ENCODE results near the gene ILF2. TPM values are rescaled to one million over a fixed set of nuclear protein-coding genes. Genes with fewer than 3 reads are reported as not detected.
A peak's percentile ranks its signal among the peaks of the same experiment; 100 is the strongest.

Gene ILF2
- total and polyA plus RNA-seq, 3 experiments from 2014 or later: 126 to 394 (median 379) TPM

- no peaks in the 10 kb centered on the region for H3K9me3 Mint-ChIP-seq
- H3K9me3 ChIP-seq (ENCODE audit: low read length): no peaks in the 10 kb centered on the region
- H3K27ac ChIP-seq (ENCODE audit: low read depth, low read length): no peak overlapping the region
- no peaks in the 10 kb centered on the region for H3K27me3 ChIP-seq (ENCODE audit: insufficient read depth, low read length, poor library complexity, severe bottlenecking)
- no peak overlapping the region for H3K27ac Mint-ChIP-seq
- no peak overlapping the region for H3K4me3 ChIP-seq (ENCODE audit: low read length)
- ChIA-PET POLR2A (no interaction called here), CTCF (no interaction called here)
- no peak overlapping the region for H3K4me3 Mint-ChIP-seq
- peaks cover 0 to 6% of the 10 kb centered on the region in 2 donors for H3K27me3 Mint-ChIP-seq
- H3K36me3 ChIP-seq (ENCODE audit: insufficient read depth, low read length): no peaks in the 10 kb centered on the region
- peaks cover 0 to 4% (median 0%) of the 10 kb centered on the region in 3 donors for H3K4me1 Mint-ChIP-seq
- H3K36me3 Mint-ChIP-seq: no peaks in the 10 kb centered on the region
- no peaks in the 10 kb centered on the region for H3K4me1 ChIP-seq (ENCODE audit: insufficient read depth, low read length)
- DNase-seq: peak in 2 of 5 donors; percentile 57 to 61
Measured at GRCh38 chr1:153617663-153618062, 53.1 kb downstream of the ILF2 start.

- no peaks in the 10 kb centered on the region for H3K36me3 Mint-ChIP-seq
- H3K9me3 ChIP-seq (ENCODE audit: low read length): no peaks in the 10 kb centered on the region
- POLR2A ChIA-PET: no interaction called here
Measured at GRCh38 chr1:153616917-153617311, 53.9 kb downstream of the ILF2 start.

GRCh38 chr1:153616144-153616916, 54.5 kb downstream of the ILF2 start, which contains the start of gene S100A14:
Gene S100A14 (minus strand): TSS chr1:153616325. CDS start chr1:153615858, 467 bp downstream.
- H3K4me3 Mint-ChIP-seq: no peak within 1 kb of the TSS
- H3K4me3 ChIP-seq (ENCODE audit: low read length): no peak within 1 kb of the TSS
- no peaks in the 10 kb centered on the region for H3K9me3 ChIP-seq (ENCODE audit: low read length)
- peak within 1 kb of the TSS in 2 of 8 donors; percentile 23 to 24 for H3K27ac Mint-ChIP-seq
- no peaks in the 10 kb centered on the region for H3K4me1 ChIP-seq (ENCODE audit: insufficient read depth, low read length)
- no peaks in the 10 kb centered on the region for H3K36me3 Mint-ChIP-seq
- H3K27me3 Mint-ChIP-seq: peaks cover 0 to 6% of the 10 kb centered on the region in 2 donors
- H3K27ac ChIP-seq (ENCODE audit: low read depth, low read length): no peak within 1 kb of the TSS
- H3K27me3 ChIP-seq (ENCODE audit: insufficient read depth, low read length, poor library complexity, severe bottlenecking): no peaks in the 10 kb centered on the region
- POLR2A ChIA-PET: no interaction called here
- peaks cover 0 to 4% (median 0%) of the 10 kb centered on the region in 3 donors for H3K4me1 Mint-ChIP-seq
- H3K36me3 ChIP-seq (ENCODE audit: insufficient read depth, low read length): no peaks in the 10 kb centered on the region
- CTCF ChIA-PET: no interaction called here
- H3K9me3 Mint-ChIP-seq: no peaks in the 10 kb centered on the region
- DNase-seq: no peak

More at GRCh38 chr1:153616917-153617311, 53.9 kb downstream of the ILF2 start:
- Mint-ChIP-seq H3K4me1 (peaks cover 0 to 4% (median 0%) of the 10 kb centered on the region in 3 donors), H3K27ac (no peak overlapping the region), H3K4me3 (no peak overlapping the region), H3K27me3 (peaks cover 0 to 6% of the 10 kb centered on the region in 2 donors), H3K9me3 (no peaks in the 10 kb centered on the region)
- Histone ChIP-seq H3K4me3 (ENCODE audit: low read length) (no peak overlapping the region), H3K4me1 (ENCODE audit: insufficient read depth, low read length) (no peaks in the 10 kb centered on the region), H3K27ac (ENCODE audit: low read depth, low read length) (no peak overlapping the region), H3K27me3 (ENCODE audit: insufficient read depth, low read length, poor library complexity, severe bottlenecking) (no peaks in the 10 kb centered on the region), H3K36me3 (ENCODE audit: insufficient read depth, low read length) (no peaks in the 10 kb centered on the region)
- CTCF ChIA-PET: no interaction called here
- DNase-seq: no peak

GRCh38 chr1:153615406-153615805, 55.4 kb downstream of the ILF2 start:
- H3K27ac ChIP-seq (ENCODE audit: low read depth, low read length): no peak overlapping the region
- no peaks in the 10 kb centered on the region for H3K4me1 ChIP-seq (ENCODE audit: insufficient read depth, low read length)
- no peak overlapping the region for H3K4me3 Mint-ChIP-seq
- ChIA-PET POLR2A (no interaction called here), CTCF (no interaction called here)
- no peaks in the 10 kb centered on the region for H3K9me3 Mint-ChIP-seq
- no peaks in the 10 kb centered on the region for H3K36me3 Mint-ChIP-seq
- peaks cover 0 to 6% of the 10 kb centered on the region in 2 donors for H3K27me3 Mint-ChIP-seq
- no peak overlapping the region for H3K4me3 ChIP-seq (ENCODE audit: low read length)
- DNase-seq: no peak
- H3K9me3 ChIP-seq (ENCODE audit: low read length): no peaks in the 10 kb centered on the region
- no peaks in the 10 kb centered on the region for H3K36me3 ChIP-seq (ENCODE audit: insufficient read depth, low read length)
- H3K27ac Mint-ChIP-seq: peak overlapping the region in 1 of 8 donors; percentile 23
- peaks cover 0 to 4% (median 0%) of the 10 kb centered on the region in 3 donors for H3K4me1 Mint-ChIP-seq
- no peaks in the 10 kb centered on the region for H3K27me3 ChIP-seq (ENCODE audit: insufficient read depth, low read length, poor library complexity, severe bottlenecking)

GRCh38 chr1:153614906-153615305, 55.9 kb downstream of the ILF2 start:
- POLR2A ChIA-PET: no interaction called here
- Mint-ChIP-seq H3K4me1 (peaks cover 0 to 4% (median 0%) of the 10 kb centered on the region in 3 donors), H3K36me3 (no peaks in the 10 kb centered on the region), H3K9me3 (no peaks in the 10 kb centered on the region), H3K27me3 (peaks cover 0 to 6% of the 10 kb centered on the region in 2 donors), H3K27ac (peak overlapping the region in 1 of 8 donors; percentile 44), H3K4me3 (no peak overlapping the region)
- no peaks in the 10 kb centered on the region for H3K9me3 ChIP-seq (ENCODE audit: low read length)
- H3K27ac ChIP-seq (ENCODE audit: low read depth, low read length): no peak overlapping the region
- DNase-seq: no peak
- no peaks in the 10 kb centered on the region for H3K36me3 ChIP-seq (ENCODE audit: insufficient read depth, low read length)
- H3K4me3 ChIP-seq (ENCODE audit: low read length): no peak overlapping the region
- CTCF ChIA-PET: interaction anchor here (1.2 kb wide), 1 partner anchor 9 kb away, joined by 3 read pairs; no protein-coding TSS in a partner anchor
- no peaks in the 10 kb centered on the region for H3K27me3 ChIP-seq (ENCODE audit: insufficient read depth, low read length, poor library complexity, severe bottlenecking)
- no peaks in the 10 kb centered on the region for H3K4me1 ChIP-seq (ENCODE audit: insufficient read depth, low read length)

- H3K36me3 Mint-ChIP-seq: no peaks in the 10 kb centered on the region
- ChIA-PET CTCF (interaction anchor here (1.2 kb wide), 1 partner anchor 9 kb away, joined by 3 read pairs; no protein-coding TSS in a partner anchor), POLR2A (no interaction called here)
- H3K36me3 ChIP-seq (ENCODE audit: insufficient read depth, low read length): no peaks in the 10 kb centered on the region
- H3K4me1 ChIP-seq (ENCODE audit: insufficient read depth, low read length): no peaks in the 10 kb centered on the region
- H3K27me3 ChIP-seq (ENCODE audit: insufficient read depth, low read length, poor library complexity, severe bottlenecking): no peaks in the 10 kb centered on the region
- DNase-seq: no peak
- H3K4me3 Mint-ChIP-seq: no peak overlapping the region
- H3K27me3 Mint-ChIP-seq: peaks cover 0 to 6% of the 10 kb centered on the region in 2 donors
- H3K27ac ChIP-seq (ENCODE audit: low read depth, low read length): no peak overlapping the region
- H3K9me3 Mint-ChIP-seq: no peaks in the 10 kb centered on the region
- peaks cover 0 to 4% (median 0%) of the 10 kb centered on the region in 3 donors for H3K4me1 Mint-ChIP-seq
- H3K4me3 ChIP-seq (ENCODE audit: low read length): no peak overlapping the region
- no peaks in the 10 kb centered on the region for H3K9me3 ChIP-seq (ENCODE audit: low read length)
- H3K27ac Mint-ChIP-seq: peak overlapping the region in 1 of 8 donors; percentile 44
Measured at GRCh38 chr1:153614189-153614900, 56.4 kb downstream of the ILF2 start.

- CTCF ChIA-PET: no interaction called here
- Mint-ChIP-seq H3K4me1 (peaks cover 0 to 4% (median 0%) of the 10 kb centered on the region in 3 donors), H3K9me3 (no peaks in the 10 kb centered on the region), H3K27ac (peak overlapping the region in 1 of 8 donors; percentile 54), H3K4me3 (no peak overlapping the region), H3K27me3 (peaks cover 0 to 6% of the 10 kb centered on the region in 2 donors), H3K36me3 (no peaks in the 10 kb centered on the region)
- DNase-seq: no peak
- Histone ChIP-seq H3K27ac (ENCODE audit: low read depth, low read length) (no peak overlapping the region), H3K4me1 (ENCODE audit: insufficient read depth, low read length) (no peaks in the 10 kb centered on the region), H3K27me3 (ENCODE audit: insufficient read depth, low read length, poor library complexity, severe bottlenecking) (no peaks in the 10 kb centered on the region), H3K4me3 (ENCODE audit: low read length) (no peak overlapping the region), H3K36me3 (ENCODE audit: insufficient read depth, low read length) (no peaks in the 10 kb centered on the region), H3K9me3 (ENCODE audit: low read length) (no peaks in the 10 kb centered on the region)
- POLR2A ChIA-PET: no interaction called here
Measured at GRCh38 chr1:153613406-153613805, 57.4 kb downstream of the ILF2 start.

- Mint-ChIP-seq H3K36me3 (no peaks in the 10 kb centered on the region), H3K4me3 (no peak within 1 kb of the TSS), H3K27ac (peak within 1 kb of the TSS in 1 of 8 donors; percentile 54), H3K27me3 (peaks cover 0 to 6% of the 10 kb centered on the region in 2 donors), H3K9me3 (no peaks in the 10 kb centered on the region), H3K4me1 (peaks cover 0 to 4% (median 0%) of the 10 kb centered on the region in 3 donors)
- Histone ChIP-seq H3K36me3 (ENCODE audit: insufficient read depth, low read length) (no peaks in the 10 kb centered on the region), H3K27me3 (ENCODE audit: insufficient read depth, low read length, poor library complexity, severe bottlenecking) (no peaks in the 10 kb centered on the region), H3K27ac (ENCODE audit: low read depth, low read length) (no peak within 1 kb of the TSS), H3K4me3 (ENCODE audit: low read length) (no peak within 1 kb of the TSS), H3K9me3 (ENCODE audit: low read length) (no peaks in the 10 kb centered on the region), H3K4me1 (ENCODE audit: insufficient read depth, low read length) (no peaks in the 10 kb centered on the region)
- ChIA-PET CTCF (no interaction called here), POLR2A (no interaction called here)
- DNase-seq: no peak
Measured at GRCh38 chr1:153612755-153613331, 58.0 kb downstream of the ILF2 start, which contains the start of gene S100A16. Gene S100A16 (minus strand): TSS chr1:153613137. CDS start chr1:153608151, 4,986 bp downstream.

Measured in CD8-positive, alpha-beta memory T cell (primary cell).